Chondrocyte (in vitro differentiated cells): ENCODE results near the gene SEC14L5. TPM values are rescaled to one million over a fixed set of nuclear protein-coding genes. Genes with fewer than 3 reads are reported as not detected.
"Not testable (repeated sequence)": the region's sequence is repeated elsewhere in the genome, so short reads cannot be mapped to it uniquely, and the experiment has no call there.

Experiments
- DNase-seq: peaks from one replicate; pipeline ENCODE4 v3.0.0; 2021; ENCODE audit warnings: mixed read lengths, low spot score
- H3K27ac Mint-ChIP-seq: one replicate; pipeline ENCODE4 v1.8.0; 2021; ENCODE audit warnings: mild to moderate bottlenecking, moderate library complexity, mixed read lengths; ENCODE audit not compliant: unreplicated experiment
- H3K27me3 Mint-ChIP-seq: 2 replicates; pipeline ENCODE4 v1.8.0; 2021; ENCODE audit warnings: low read depth, mixed read lengths
- H3K36me3 Mint-ChIP-seq: 2 replicates; pipeline ENCODE4 v1.8.0; 2021; ENCODE audit warnings: low read depth, mixed read lengths
- H3K4me1 Mint-ChIP-seq: 2 replicates; pipeline ENCODE4 v1.8.0; 2021; ENCODE audit warnings: low read depth, mild to moderate bottlenecking, mixed read lengths
- H3K4me3 Mint-ChIP-seq: one replicate; pipeline ENCODE4 v1.8.0; 2021; ENCODE audit warnings: mild to moderate bottlenecking, moderate library complexity, mixed read lengths; ENCODE audit not compliant: unreplicated experiment
- H3K9me3 Mint-ChIP-seq: 2 replicates; pipeline ENCODE4 v1.8.0; 2021; ENCODE audit warnings: low read depth, mixed read lengths
- total RNA-seq: library from RNA; stranded (reverse); gene quantifications from 3 replicates; pipeline ENCODE4 v1.2.1, GENCODE V29; 2021
- TF ChIP-seq, protein P1 (sequence below): fragments of 200-600 bp; sonication (generic); IDR thresholded peaks from 2 replicates; pipeline ENCODE4 v1.5.0; 2021; ENCODE audit warnings: antibody characterized with exemption, mild to moderate bottlenecking, moderate library complexity

SEC14L5 gene
- total RNA-seq, 1 donor from 2014 or later: not detected

DNA sequence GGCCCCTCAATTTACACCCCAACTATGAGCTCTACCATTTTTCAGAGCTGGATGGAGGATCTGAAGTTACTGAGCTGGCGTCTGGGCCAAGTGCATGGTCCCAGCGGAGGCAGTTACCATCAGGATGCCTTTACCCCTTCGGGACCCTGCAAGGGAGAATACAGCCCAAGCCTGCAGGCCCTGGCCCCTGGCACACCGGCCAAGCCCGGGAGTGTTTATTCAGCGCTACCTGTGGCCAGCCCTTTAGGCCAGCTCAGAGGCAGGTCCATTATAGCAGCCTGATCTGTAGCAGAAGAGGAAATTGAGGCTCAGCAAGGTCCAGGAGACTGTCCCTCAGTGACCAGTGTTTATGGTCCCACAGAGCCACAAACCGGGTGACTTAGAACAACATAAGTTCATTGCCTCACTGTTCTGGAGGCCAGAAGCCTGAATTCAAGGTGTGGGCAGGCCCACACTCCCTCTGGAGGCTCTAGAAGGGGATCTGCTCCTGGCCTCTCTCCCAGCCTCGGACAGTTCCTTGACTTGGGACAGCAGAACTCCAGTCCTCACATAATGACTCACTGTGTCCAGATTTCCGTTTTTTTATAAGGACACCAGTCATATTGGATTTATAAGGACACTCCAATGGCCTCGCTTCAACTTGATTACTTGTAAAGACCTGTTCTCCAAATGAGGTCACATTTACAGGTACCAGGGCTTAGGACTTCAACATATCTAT lies 8.8 kb downstream of the SEC14L5 start:
- H3K4me3 Mint-ChIP-seq: no peak overlapping the region
- peak; percentile 62 for DNase-seq
- peaks cover 13% of the 10 kb centered on the region for H3K27me3 Mint-ChIP-seq
- H3K9me3 Mint-ChIP-seq: no peaks in the 10 kb centered on the region
- no peaks in the 10 kb centered on the region for H3K36me3 Mint-ChIP-seq
- no peak overlapping the region for H3K27ac Mint-ChIP-seq
- no peaks in the 10 kb centered on the region for H3K4me1 Mint-ChIP-seq
- TF ChIP-seq, protein P1, sequence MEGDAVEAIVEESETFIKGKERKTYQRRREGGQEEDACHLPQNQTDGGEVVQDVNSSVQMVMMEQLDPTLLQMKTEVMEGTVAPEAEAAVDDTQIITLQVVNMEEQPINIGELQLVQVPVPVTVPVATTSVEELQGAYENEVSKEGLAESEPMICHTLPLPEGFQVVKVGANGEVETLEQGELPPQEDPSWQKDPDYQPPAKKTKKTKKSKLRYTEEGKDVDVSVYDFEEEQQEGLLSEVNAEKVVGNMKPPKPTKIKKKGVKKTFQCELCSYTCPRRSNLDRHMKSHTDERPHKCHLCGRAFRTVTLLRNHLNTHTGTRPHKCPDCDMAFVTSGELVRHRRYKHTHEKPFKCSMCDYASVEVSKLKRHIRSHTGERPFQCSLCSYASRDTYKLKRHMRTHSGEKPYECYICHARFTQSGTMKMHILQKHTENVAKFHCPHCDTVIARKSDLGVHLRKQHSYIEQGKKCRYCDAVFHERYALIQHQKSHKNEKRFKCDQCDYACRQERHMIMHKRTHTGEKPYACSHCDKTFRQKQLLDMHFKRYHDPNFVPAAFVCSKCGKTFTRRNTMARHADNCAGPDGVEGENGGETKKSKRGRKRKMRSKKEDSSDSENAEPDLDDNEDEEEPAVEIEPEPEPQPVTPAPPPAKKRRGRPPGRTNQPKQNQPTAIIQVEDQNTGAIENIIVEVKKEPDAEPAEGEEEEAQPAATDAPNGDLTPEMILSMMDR: no peak

DNA sequence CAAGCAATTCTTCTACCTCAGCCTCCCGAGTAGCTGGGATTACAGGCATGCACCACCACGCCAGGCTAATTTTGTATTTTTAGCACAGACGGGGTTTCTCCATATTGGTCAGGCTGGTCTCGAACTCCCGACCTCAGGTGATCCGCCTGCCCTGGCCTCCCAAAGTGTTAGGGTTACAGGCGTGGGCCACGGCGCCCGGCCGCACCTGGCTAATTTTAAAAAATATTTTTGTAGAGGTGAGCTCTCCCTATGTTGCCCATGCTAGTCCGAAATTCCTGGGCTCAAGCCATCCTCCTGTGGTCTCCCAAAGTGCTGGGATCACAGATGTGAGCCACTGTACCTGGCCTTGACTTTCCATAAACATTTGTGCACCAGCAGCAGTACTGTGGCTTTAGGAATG lies 10.1 kb downstream of the SEC14L5 start:
- H3K4me1 Mint-ChIP-seq, H3K4me3 Mint-ChIP-seq, H3K27ac Mint-ChIP-seq, H3K27me3 Mint-ChIP-seq, H3K9me3 Mint-ChIP-seq, H3K36me3 Mint-ChIP-seq: not testable (repeated sequence)
- peak; percentile 27 for DNase-seq

DNA sequence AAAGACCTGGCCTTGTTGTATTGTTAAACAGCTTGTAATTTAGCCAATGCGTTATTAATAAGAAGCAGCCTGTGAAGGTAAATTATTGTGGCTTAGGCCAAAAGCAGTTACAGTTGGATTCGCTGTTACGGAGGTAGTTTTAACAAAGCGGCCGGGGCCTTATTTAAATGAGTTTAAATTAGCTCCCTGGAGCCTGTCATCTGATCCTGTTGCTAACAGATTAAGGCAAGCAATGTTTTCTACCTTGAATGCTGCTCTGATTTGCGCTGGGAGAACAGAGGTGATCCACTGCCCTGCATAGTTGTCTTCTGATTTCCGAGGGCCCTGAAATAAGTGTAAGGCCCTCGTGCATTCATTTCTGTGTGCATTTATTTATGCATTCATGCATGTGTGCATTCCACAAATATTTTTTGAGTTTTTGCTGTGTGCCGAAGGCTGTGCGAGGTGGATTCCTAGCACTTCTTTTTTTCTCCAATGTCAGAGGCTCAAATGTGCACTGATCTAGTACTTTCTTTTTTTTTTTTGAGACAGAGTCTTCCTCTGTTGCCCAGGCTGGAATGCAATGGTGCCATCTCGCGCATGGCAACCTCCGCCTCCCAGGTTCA lies 10.9 kb downstream of the SEC14L5 start:
- Mint-ChIP-seq H3K4me3 (no peak overlapping the region), H3K9me3 (no peaks in the 10 kb centered on the region), H3K36me3 (no peaks in the 10 kb centered on the region), H3K4me1 (no peaks in the 10 kb centered on the region), H3K27me3 (peaks cover 7% of the 10 kb centered on the region), H3K27ac (no peak overlapping the region)
- TF ChIP-seq, protein P1: no peak
- no peak for DNase-seq

GRCh38 chr16:4970010-4970409 lies 11.9 kb downstream of the SEC14L5 start:
- no peak overlapping the region for H3K27ac Mint-ChIP-seq
- H3K4me3 Mint-ChIP-seq: no peak overlapping the region

GRCh38 chr16:4972938-4973587 lies 14.9 kb downstream of the SEC14L5 start:
- Mint-ChIP-seq H3K9me3 (peaks cover 5% of the 10 kb centered on the region), H3K4me1 (no peaks in the 10 kb centered on the region), H3K27me3 (peaks cover 10% of the 10 kb centered on the region), H3K36me3 (peaks cover 2% of the 10 kb centered on the region), H3K27ac (no peak overlapping the region), H3K4me3 (no peak overlapping the region)
- peak; percentile 81 for DNase-seq
- TF ChIP-seq, protein P1: no peak

More at GRCh38 chr16:4970010-4970409, 11.9 kb downstream of the SEC14L5 start:
- DNase-seq: no peak
- H3K27me3 Mint-ChIP-seq: peaks cover 6% of the 10 kb centered on the region
- TF ChIP-seq, protein P1: no peak
- H3K4me1 Mint-ChIP-seq: no peaks in the 10 kb centered on the region
- no peaks in the 10 kb centered on the region for H3K36me3 Mint-ChIP-seq
- H3K9me3 Mint-ChIP-seq: no peaks in the 10 kb centered on the region
